H9 (cell line): ENCODE results near the gene PRICKLE1. TPM values are rescaled to one million over a fixed set of nuclear protein-coding genes. Genes with fewer than 3 reads are reported as not detected.

Source experiments
- DNase-seq: peaks from one replicate; pipeline ENCODE4 v3.0.0-alpha.2; 2017
- H2AFZ ChIP-seq: one replicate; pipeline ENCODE4 v1.6.1; 2013; ENCODE audit warnings: mild to moderate bottlenecking, low read length, control low read depth, moderate library complexity
- H2AK5ac ChIP-seq: 2 replicates; pipeline ENCODE4 v1.6.1; 2013; ENCODE audit warnings: low read length, control low read depth, mixed read lengths; ENCODE audit not compliant: insufficient read length
- H2BK120ac ChIP-seq: one replicate; pipeline ENCODE4 v1.6.1; 2013; ENCODE audit warnings: low read depth, mild to moderate bottlenecking, low read length, control low read depth, inconsistent platforms; ENCODE audit not compliant: poor library complexity, severe bottlenecking
- H2BK12ac ChIP-seq: 2 replicates; pipeline ENCODE4 v1.6.1; 2013; ENCODE audit warnings: low read length, control low read depth, mixed read lengths, low read depth; ENCODE audit not compliant: insufficient read length
- H2BK15ac ChIP-seq: 2 replicates; pipeline ENCODE4 v1.6.1; 2013; ENCODE audit warnings: low read depth, low read length, control low read depth
- H2BK20ac ChIP-seq: one replicate; pipeline ENCODE4 v1.6.1; 2013; ENCODE audit warnings: low read depth, mild to moderate bottlenecking, low read length, control low read depth, inconsistent platforms; ENCODE audit not compliant: poor library complexity, severe bottlenecking
- H2BK5ac ChIP-seq: 2 replicates; pipeline ENCODE4 v1.6.1; 2013; ENCODE audit warnings: low read length, control low read depth, mixed read lengths; ENCODE audit not compliant: insufficient read length
- H3K14ac ChIP-seq: 2 replicates; pipeline ENCODE4 v1.6.1; 2013; ENCODE audit warnings: low read length, control low read depth; ENCODE audit not compliant: insufficient read depth
- H3K18ac ChIP-seq: 2 replicates; pipeline ENCODE4 v1.6.1; 2013; ENCODE audit warnings: low read depth, mild to moderate bottlenecking, mixed read lengths, low read length, control low read depth; ENCODE audit not compliant: insufficient read length
- H3K23ac ChIP-seq: 2 replicates; pipeline ENCODE4 v1.6.1; 2013; ENCODE audit warnings: low read length, control low read depth, mixed read lengths, low read depth; ENCODE audit not compliant: insufficient read length
- H3K23me2 ChIP-seq: 2 replicates; pipeline ENCODE4 v1.6.1; 2013; ENCODE audit warnings: low read depth, mild to moderate bottlenecking, mixed read lengths, low read length, control low read depth; ENCODE audit not compliant: insufficient read length, poor library complexity, severe bottlenecking
- H3K27ac ChIP-seq: 2 replicates; pipeline ENCODE4 v1.5.1; 2013; ENCODE audit warnings: low read length, control low read depth, mixed read lengths, low read depth; ENCODE audit not compliant: insufficient read length
- H3K27me3 ChIP-seq: 2 replicates; pipeline ENCODE4 v1.6.1; 2013; ENCODE audit warnings: low read length, control low read depth, inconsistent platforms; ENCODE audit not compliant: insufficient read depth
- H3K4ac ChIP-seq: 2 replicates; pipeline ENCODE4 v1.6.1; 2013; ENCODE audit warnings: low read depth, mild to moderate bottlenecking, control low read depth, inconsistent platforms, low read length, moderate library complexity
- H3K4me1 ChIP-seq: 2 replicates; pipeline ENCODE4 v1.6.1; 2013; ENCODE audit warnings: low read length, control low read depth, inconsistent platforms; ENCODE audit not compliant: insufficient read depth
- H3K4me2 ChIP-seq: 2 replicates; pipeline ENCODE4 v1.6.1; 2013; ENCODE audit warnings: low read length, control low read depth, mixed read lengths; ENCODE audit not compliant: insufficient read length, insufficient read depth
- H3K56ac ChIP-seq: 2 replicates; pipeline ENCODE4 v1.6.1; 2013; ENCODE audit warnings: low read depth, mild to moderate bottlenecking, mixed read lengths, low read length, control low read depth; ENCODE audit not compliant: insufficient read length
- H3K79me1 ChIP-seq: 2 replicates; pipeline ENCODE4 v1.6.1; 2013; ENCODE audit warnings: low read depth, mild to moderate bottlenecking, moderate library complexity, low read length, control low read depth, inconsistent platforms; ENCODE audit not compliant: insufficient read depth, poor library complexity, severe bottlenecking
- H3K79me2 ChIP-seq: 2 replicates; pipeline ENCODE4 v1.6.1; 2013; ENCODE audit warnings: low read length, control low read depth, inconsistent platforms; ENCODE audit not compliant: insufficient read depth
- H3K9ac ChIP-seq: 2 replicates; pipeline ENCODE4 v1.6.1; 2013; ENCODE audit warnings: low read length, control low read depth, mixed read lengths; ENCODE audit not compliant: insufficient read length; ENCODE audit errors: extremely low read depth
- H3K9me3 ChIP-seq: one replicate; pipeline ENCODE4 v1.6.1; 2013; ENCODE audit warnings: low read depth, low read length, inconsistent platforms; ENCODE audit not compliant: control insufficient read depth
- H3T11ph ChIP-seq: one replicate; pipeline ENCODE4 v1.6.1; 2013; ENCODE audit warnings: mild to moderate bottlenecking, low read length, control low read depth, inconsistent platforms
- H4K20me1 ChIP-seq: one replicate; pipeline ENCODE4 v1.6.1; 2013; ENCODE audit not compliant: control insufficient read depth, insufficient read length, insufficient read depth
- H4K5ac ChIP-seq: 2 replicates; pipeline ENCODE4 v1.6.1; 2013; ENCODE audit warnings: low read depth, mild to moderate bottlenecking, mixed read lengths, low read length, control low read depth; ENCODE audit not compliant: insufficient read length
- H4K8ac ChIP-seq: replicated peaks from 2 replicates; pipeline ENCODE4 v1.6.1; 2013; ENCODE audit warnings: low read length, control low read depth, mixed read lengths, low read depth; ENCODE audit not compliant: insufficient read length
- H4K91ac ChIP-seq: 2 replicates; pipeline ENCODE4 v1.6.1; 2013; ENCODE audit warnings: low read depth, mild to moderate bottlenecking, moderate library complexity, mixed read lengths, low read length, control low read depth; ENCODE audit not compliant: insufficient read length
- H3K27ac Mint-ChIP-seq, 3 experiments: 2 replicates in 2 of 3; 3 replicates in 1 of 3; pipeline ENCODE4 v1.8.0; 2020 to 2021; ENCODE audit warnings: mixed read lengths in 3 of 3, mild to moderate bottlenecking in 1 of 3, moderate library complexity in 1 of 3
- H3K27me3 Mint-ChIP-seq: 2 replicates; pipeline ENCODE4 v1.8.0; 2021; ENCODE audit warnings: low read depth, mild to moderate bottlenecking, moderate library complexity, mixed read lengths
- H3K36me3 Mint-ChIP-seq, 3 experiments: 2 replicates in 2 of 3; 3 replicates in 1 of 3; pipeline ENCODE4 v1.8.0; 2020 to 2021; ENCODE audit warnings: low read depth in 3 of 3, mixed read lengths in 3 of 3; ENCODE audit not compliant: insufficient read depth in 1 of 3
- H3K4me1 Mint-ChIP-seq, 2 experiments: 2 replicates each; pipeline ENCODE4 v1.8.0; 2020; ENCODE audit warnings: mixed read lengths in 2 of 2
- H3K4me3 Mint-ChIP-seq, 2 experiments: 2 replicates in 1 of 2; 3 replicates in 1 of 2; pipeline ENCODE4 v1.8.0; 2020 to 2021; ENCODE audit warnings: mild to moderate bottlenecking in 2 of 2, mixed read lengths in 2 of 2, moderate library complexity in 1 of 2
- H3K9me3 Mint-ChIP-seq, 2 experiments: 2 replicates in 1 of 2; 3 replicates in 1 of 2; pipeline ENCODE4 v1.8.0; 2020; ENCODE audit warnings: mild to moderate bottlenecking in 2 of 2, mixed read lengths in 2 of 2, moderate library complexity in 1 of 2
- total RNA-seq: library from RNA; stranded (reverse); gene quantifications from 2 replicates; pipeline ENCODE4 v1.2.1, GENCODE V29; 2021
- TF ChIP-seq, protein P1 (sequence below): fragments of 200-600 bp; sonication (generic); conservative IDR thresholded peaks from 3 replicates; pipeline ENCODE4 v1.8.0; 2021; ENCODE audit warnings: antibody characterized with exemption, mild to moderate bottlenecking

The PRICKLE1 gene
- total RNA-seq, 1 experiment from 2014 or later = 20.5 TPM

DNA sequence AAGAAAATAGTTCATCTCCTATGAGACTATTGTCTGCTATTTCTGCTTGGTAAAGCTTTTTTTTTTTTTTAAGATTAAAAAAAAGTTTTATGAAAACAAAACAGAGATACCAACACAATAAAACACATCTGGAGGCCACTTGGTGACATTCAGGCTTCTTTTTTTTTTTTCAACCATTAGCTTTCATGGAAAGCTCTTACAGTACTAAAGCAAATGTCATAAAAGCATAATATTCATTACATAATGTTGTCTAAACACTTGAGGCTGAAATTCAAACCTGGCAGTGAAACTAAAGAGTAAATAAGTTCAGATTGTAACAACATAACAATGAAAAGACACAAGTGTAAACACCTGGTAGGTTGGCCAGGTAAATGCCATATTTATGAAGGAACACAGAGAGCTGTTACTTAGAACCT, 14.7 kb downstream of the PRICKLE1 start:
- Histone ChIP-seq H4K5ac (no peak overlapping the region), H2BK20ac (no peak overlapping the region), H2BK5ac (no peak overlapping the region), H3K27ac (no peak overlapping the region), H3K79me2 (no peaks in the 10 kb centered on the region), H3K14ac (no peak overlapping the region), H3K23ac (no peak overlapping the region), H3T11ph (no peak overlapping the region), H3K79me1 (no peaks in the 10 kb centered on the region), H3K27me3 (no peaks in the 10 kb centered on the region), H4K91ac (no peak overlapping the region), H2AFZ (no peak overlapping the region), H3K4me2 (no peak overlapping the region), H2BK12ac (no peak overlapping the region), H3K18ac (no peak overlapping the region), H4K20me1 (no peaks in the 10 kb centered on the region), H3K56ac (no peak overlapping the region), H3K23me2 (no peaks in the 10 kb centered on the region), H2AK5ac (no peak overlapping the region), H3K4me1 (no peaks in the 10 kb centered on the region), H3K9me3 (no peaks in the 10 kb centered on the region), H2BK15ac (no peak overlapping the region), H3K9ac (no peak overlapping the region), H4K8ac (no peak overlapping the region), H3K4ac (no peak overlapping the region), H2BK120ac (no peak overlapping the region)
- no peak for DNase-seq
- Mint-ChIP-seq H3K36me3 (no peaks in the 10 kb centered on the region), H3K27me3 (no peaks in the 10 kb centered on the region), H3K4me3 (no peak overlapping the region), H3K27ac (no peak overlapping the region), H3K9me3 (no peaks in the 10 kb centered on the region), H3K4me1 (peaks cover 13 to 29% of the 10 kb centered on the region in 2 experiments)
- TF ChIP-seq, protein P1, sequence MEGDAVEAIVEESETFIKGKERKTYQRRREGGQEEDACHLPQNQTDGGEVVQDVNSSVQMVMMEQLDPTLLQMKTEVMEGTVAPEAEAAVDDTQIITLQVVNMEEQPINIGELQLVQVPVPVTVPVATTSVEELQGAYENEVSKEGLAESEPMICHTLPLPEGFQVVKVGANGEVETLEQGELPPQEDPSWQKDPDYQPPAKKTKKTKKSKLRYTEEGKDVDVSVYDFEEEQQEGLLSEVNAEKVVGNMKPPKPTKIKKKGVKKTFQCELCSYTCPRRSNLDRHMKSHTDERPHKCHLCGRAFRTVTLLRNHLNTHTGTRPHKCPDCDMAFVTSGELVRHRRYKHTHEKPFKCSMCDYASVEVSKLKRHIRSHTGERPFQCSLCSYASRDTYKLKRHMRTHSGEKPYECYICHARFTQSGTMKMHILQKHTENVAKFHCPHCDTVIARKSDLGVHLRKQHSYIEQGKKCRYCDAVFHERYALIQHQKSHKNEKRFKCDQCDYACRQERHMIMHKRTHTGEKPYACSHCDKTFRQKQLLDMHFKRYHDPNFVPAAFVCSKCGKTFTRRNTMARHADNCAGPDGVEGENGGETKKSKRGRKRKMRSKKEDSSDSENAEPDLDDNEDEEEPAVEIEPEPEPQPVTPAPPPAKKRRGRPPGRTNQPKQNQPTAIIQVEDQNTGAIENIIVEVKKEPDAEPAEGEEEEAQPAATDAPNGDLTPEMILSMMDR = no peak
